ENCODE data around the gene PMM2.

GRCh38 chr16:8777217-8777616 lies 20.4 kb upstream of the PMM2 start:
- no peak for TF ChIP-seq CTCF (IDR thresholded peaks at IDR 0.05)
- no peak for TF ChIP-seq POLR2A (IDR thresholded peaks at IDR 0.05)
